Astrocyte (in vitro differentiated cells and primary cell): ENCODE measurements around the gene IL12RB1.

ENCODE experiments used
- EZH2 ChIP-seq: IDR thresholded peaks from 2 replicates; pipeline ENCODE4 v1.6.1; 2012; ENCODE audit warnings: mild to moderate bottlenecking, low read length, inconsistent platforms; ENCODE audit not compliant: insufficient read depth
- TF ChIP-seq, protein P1 (sequence below): IDR thresholded peaks from 2 replicates; pipeline ENCODE4 v1.5.1; 2011; ENCODE audit warnings: low read depth, mild to moderate bottlenecking, inconsistent platforms, low read length, moderate library complexity; ENCODE audit not compliant: insufficient read depth

- TF ChIP-seq, protein P1, sequence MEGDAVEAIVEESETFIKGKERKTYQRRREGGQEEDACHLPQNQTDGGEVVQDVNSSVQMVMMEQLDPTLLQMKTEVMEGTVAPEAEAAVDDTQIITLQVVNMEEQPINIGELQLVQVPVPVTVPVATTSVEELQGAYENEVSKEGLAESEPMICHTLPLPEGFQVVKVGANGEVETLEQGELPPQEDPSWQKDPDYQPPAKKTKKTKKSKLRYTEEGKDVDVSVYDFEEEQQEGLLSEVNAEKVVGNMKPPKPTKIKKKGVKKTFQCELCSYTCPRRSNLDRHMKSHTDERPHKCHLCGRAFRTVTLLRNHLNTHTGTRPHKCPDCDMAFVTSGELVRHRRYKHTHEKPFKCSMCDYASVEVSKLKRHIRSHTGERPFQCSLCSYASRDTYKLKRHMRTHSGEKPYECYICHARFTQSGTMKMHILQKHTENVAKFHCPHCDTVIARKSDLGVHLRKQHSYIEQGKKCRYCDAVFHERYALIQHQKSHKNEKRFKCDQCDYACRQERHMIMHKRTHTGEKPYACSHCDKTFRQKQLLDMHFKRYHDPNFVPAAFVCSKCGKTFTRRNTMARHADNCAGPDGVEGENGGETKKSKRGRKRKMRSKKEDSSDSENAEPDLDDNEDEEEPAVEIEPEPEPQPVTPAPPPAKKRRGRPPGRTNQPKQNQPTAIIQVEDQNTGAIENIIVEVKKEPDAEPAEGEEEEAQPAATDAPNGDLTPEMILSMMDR, result no peak
- TF ChIP-seq EZH2, result peak; percentile 81
Measured at GRCh38 chr19:18098891-18099622, 12.3 kb upstream of the IL12RB1 start.
